RPMI8226 (cell line): ENCODE measurements around the gene PAFAH1B2.
"Not testable (repeated sequence)": the region's sequence is repeated elsewhere in the genome, so short reads cannot be mapped to it uniquely, and the experiment has no call there.

Source experiments
- DNase-seq: peaks from one replicate; pipeline ENCODE4 v3.0.0-alpha.2; 2015

Gene PAFAH1B2

GRCh38 chr11:117204283-117205080 lies 60.4 kb downstream of the PAFAH1B2 start:
- DNase-seq = no peak

GRCh38 chr11:117205211-117205818 lies 61.2 kb downstream of the PAFAH1B2 start:
- DNase-seq = no peak

DNA sequence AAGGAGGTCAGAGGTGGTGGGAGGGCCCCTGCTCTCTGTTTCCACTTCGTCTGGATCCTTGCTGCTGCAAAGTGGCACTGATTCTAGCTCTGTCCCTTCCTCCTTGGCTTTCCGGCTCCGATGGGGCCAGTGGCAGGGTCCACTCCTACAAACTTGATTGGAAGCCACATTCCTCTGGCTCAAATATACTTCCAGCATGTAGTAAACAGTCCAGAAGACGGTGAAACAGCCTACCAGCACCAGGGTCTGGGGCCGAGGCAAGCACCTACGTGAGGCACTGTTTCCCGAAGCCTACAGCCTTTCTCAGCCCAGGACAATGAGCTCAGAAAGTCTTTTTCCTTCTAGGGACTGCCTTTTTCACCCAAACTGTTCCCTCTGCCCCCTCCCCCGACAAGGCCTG lies 62.0 kb downstream of the PAFAH1B2 start:
- not testable (repeated sequence) for DNase-seq

GRCh38 chr11:117206859-117207258 lies 62.8 kb downstream of the PAFAH1B2 start:
- DNase-seq = not testable (repeated sequence)

DNA sequence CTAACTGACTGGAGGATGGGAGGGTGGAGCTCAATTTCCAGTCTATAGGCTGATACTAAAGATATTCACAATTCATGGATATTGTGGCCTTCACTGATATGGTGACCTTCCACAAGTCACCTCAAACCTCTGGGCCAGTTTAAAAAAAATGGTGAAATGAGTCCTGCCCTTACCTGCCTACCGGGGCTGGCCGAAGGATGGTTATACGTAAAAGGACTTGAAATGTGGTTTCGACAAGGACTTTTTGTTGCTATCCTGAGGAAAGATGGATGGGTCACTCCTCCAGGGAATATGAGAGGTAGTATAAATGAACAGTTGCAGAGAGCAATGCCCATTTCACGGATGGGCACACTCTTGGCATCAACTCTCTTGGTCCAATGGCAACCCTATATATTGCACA lies 63.4 kb downstream of the PAFAH1B2 start:
- DNase-seq = not testable (repeated sequence)

DNA sequence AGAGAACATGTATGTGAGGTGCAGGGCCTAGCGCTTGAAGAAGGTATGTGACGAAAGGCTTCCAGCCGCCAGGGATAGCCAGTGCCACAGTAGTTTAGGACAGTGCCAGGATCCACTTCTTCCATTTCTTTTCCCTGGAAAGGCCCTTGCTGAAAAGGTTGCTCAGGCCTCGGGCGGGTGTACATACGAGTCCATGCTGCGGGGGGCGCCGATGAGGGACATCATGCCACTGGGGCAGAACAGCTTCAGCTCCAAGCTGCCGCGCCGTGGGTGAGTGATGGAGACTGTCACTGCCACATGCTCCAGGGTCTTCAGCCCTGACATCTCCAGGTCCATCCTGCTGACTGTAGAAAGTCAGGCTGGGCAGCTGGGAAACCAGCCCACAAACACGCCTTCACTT lies 64.6 kb downstream of the PAFAH1B2 start:
- DNase-seq = not testable (repeated sequence)

- DNase-seq = not testable (repeated sequence)
Measured at GRCh38 chr11:117209351-117210125, 65.5 kb downstream of the PAFAH1B2 start.

DNA sequence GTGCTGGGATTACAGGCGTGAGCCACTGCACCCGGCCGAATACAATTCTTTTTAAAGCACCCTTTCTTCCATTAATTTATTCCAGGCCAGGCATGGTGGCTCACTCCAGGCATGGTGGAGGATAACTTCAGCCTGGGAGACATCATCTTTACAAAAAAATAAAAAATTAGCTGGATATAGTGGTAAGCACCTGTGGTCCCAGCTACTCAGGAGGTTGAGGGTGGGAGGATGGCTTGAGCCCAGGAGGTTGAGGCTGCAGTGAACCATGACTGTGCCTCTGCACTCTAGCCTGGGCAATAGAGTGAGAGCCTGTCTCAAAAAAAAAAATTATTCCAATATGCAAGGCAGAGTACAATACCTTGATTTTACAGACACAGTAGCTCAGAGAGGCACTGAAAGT lies 66.5 kb downstream of the PAFAH1B2 start:
- no peak for DNase-seq

DNA sequence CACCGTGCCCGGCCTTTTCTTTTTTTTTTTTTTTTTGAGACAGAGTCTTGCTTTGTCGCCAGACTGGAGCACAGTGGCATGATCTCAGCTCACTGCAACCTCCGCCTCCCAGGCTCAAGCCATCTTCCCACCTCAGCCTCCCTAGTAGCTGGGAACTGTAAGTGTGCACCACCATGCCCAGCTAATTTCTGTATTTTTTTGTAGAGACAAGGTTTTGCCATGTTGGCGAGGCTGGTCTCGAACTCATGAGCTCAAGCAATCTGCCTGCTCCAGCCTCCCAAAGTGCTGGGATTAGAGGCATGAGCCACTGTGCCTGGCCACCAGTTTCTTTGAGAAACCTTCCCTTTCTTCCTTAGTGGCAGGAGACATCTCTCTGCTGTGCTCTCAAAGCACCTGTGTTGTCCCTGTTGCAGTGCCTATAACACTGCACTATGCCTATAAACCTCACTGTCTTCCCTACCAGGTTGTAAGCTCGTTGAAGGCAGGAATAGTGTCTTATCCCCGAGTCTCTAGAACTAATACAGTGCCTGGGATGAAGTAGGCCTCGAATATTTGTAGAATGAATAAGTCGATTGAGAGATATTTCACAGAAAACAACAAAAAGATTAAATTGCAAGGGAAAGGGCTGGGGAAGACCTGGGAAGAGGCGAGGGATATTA lies 68.7 kb downstream of the PAFAH1B2 start:
- DNase-seq = no peak

DNA sequence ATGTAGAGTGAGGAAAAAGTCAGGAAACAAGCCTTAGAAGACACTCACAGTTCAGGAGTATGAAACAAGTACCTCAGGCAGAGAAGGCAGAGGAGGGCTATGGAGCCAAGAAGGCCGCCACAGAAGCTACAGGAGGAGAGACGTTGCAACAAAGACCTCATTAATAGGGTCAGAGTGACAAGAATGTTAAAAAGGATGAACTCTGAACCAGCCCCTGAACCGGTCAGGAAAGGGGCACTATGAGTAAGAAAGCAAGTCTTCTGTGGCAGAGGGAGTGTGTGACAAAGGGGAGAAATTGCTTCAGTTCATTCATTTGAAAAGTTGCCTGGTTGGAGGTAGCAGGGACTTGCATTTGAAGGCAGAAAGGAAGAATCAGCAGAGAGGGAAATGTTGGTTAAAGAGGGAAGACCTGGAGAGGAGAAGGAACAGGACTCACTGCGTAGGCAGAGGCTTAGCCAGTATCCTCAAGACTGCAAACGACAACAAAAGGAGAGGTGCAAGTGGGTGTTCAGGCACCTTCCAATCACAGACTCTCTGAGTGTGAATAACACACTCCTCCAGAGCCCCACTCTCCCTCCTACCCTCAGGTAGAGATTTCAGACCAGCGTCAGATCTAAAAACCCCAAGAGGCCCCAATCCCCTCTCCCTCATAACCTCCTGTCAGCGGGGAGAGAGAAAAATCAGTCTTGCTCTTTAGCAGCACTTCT lies 70.5 kb downstream of the PAFAH1B2 start:
- no peak for DNase-seq

DNA sequence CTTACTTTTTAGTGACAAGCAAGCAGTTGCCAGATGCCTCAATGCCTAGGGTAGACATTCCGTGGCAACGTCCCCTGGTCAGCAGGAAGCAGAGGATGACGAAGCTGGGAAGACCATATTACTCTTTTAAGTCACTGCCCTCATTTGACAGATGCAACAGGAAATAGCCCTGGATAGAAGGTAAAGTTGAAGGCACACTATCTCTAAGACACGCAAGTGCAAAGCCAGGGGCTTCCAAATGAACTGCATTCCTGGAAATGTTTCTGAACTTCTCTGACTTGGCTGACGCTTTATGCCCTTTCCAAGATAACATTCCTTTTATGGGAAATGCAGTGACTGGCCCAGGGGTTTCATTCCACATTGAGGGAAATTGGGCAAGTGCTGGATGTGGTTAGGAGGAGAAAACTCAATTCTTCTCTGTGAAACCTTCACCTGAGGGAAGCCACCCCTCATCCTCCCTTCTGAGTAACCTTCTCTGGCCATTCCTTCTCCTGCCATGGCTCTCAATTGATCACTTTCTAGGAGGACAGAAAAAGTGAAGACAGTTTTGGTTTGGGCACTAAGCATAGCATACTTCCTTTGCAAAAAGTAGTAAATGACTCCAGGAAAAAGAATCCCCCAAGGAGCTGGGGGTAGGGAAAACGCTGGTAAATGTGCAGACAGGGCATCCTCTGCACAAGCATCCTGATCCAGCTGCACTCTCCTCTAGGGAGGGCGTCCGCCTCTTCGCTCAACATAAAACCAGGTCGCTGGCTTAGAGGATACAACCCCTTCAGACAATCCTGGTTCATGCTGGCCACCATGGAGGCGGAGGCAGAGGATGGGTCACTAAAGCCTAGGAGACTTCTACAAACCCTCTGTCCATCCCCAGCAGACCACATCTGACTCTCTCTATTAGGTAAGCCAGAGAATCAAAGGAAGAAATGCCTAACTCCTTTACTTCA lies 73.3 kb downstream of the PAFAH1B2 start:
- no peak for DNase-seq

GRCh38 chr11:117218133-117218915 lies 74.2 kb downstream of the PAFAH1B2 start:
- no peak for DNase-seq

- DNase-seq = no peak
Measured at GRCh38 chr11:117219001-117219400, 74.9 kb downstream of the PAFAH1B2 start.

DNA sequence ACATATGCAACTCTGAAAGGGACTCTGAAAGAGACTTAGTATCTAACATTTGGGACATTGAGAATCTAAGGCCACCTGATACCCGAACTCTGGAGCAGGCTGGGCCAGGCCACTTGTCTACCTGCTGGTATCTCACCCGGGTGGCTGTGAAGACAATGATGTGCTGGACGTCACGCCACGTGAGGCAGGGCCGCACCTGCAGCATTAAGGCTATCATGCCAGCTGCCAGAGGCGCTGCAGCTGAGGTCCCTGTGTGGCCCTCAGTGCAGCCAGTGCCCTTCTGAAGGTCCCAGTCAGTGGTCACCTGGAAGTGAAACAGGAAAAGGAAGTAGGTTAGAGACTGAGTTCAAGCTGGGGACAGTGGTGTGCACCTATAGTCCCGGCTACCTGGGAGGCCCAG lies 75.4 kb downstream of the PAFAH1B2 start:
- no peak for DNase-seq

DNA sequence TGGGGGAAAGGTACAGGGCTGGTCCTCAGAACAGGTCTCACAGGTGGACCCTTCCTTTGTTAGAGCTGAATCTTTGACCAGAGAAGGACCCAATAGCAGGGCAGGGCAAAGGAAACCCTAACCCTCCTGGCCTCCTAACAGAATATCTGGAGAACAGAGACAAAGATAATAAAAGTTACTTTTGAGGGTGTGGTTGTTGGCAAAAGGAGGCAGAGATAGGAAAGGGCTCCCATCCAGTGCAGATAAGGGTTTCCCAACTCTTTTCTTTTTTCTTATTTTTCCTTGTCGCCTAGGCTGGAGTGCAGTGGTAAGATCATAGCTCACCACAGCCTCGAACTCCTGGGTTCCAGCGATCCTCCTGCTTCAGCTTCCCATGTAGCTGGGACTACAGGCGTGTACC lies 75.9 kb downstream of the PAFAH1B2 start:
- no peak for DNase-seq

GRCh38 chr11:117220568-117220967 lies 76.5 kb downstream of the PAFAH1B2 start:
- DNase-seq = no peak

GRCh38 chr11:117220999-117221774 lies 77.1 kb downstream of the PAFAH1B2 start:
- DNase-seq = no peak

GRCh38 chr11:117221775-117222517 lies 77.9 kb downstream of the PAFAH1B2 start:
- DNase-seq = no peak
